Stomach (tissue), 9 donors: ENCODE data around the gene TYK2. TPM values are rescaled to one million over a fixed set of nuclear protein-coding genes. Genes with fewer than 3 reads are reported as not detected.

ENCODE experiments used
- DNase-seq, 2 donors: peaks; one replicate each; pipeline versions ENCODE4 v3.0.0 to v3.0.0-alpha.2; 2013 to 2019
- H3K27ac ChIP-seq, 5 donors: fragments of 200-600 bp in 4 of 5; sonication (generic) in 4 of 5; one replicate each; pipeline ENCODE4 v1.5.1; 2013 to 2019; ENCODE audit warnings: mild to moderate bottlenecking in 1 of 5, moderate library complexity in 1 of 5
- H3K27me3 ChIP-seq, 3 donors: fragments of 200-600 bp; sonication (generic); one replicate each; pipeline ENCODE4 v1.5.1; 2017 to 2019; ENCODE audit warnings: mixed run types in 1 of 3
- H3K36me3 ChIP-seq, 4 donors: fragments of 200-600 bp; sonication (generic); 1 replicate in 3 of 4; 2 replicates in 1 of 4; pipeline ENCODE4 v1.5.1; 2016 to 2019
- H3K4me1 ChIP-seq, 4 donors: fragments of 200-600 bp; sonication (generic); one replicate each; pipeline ENCODE4 v1.5.1; 2016 to 2019
- H3K4me3 ChIP-seq, 4 donors: fragments of 200-600 bp; sonication (generic) in 3 of 4; one replicate each; pipeline ENCODE4 v1.5.1; 2016 to 2019; ENCODE audit warnings: mild to moderate bottlenecking in 1 of 4
- H3K9me3 ChIP-seq, 4 donors: fragments of 200-600 bp; sonication (generic); one replicate each; pipeline ENCODE4 v1.5.1; 2016 to 2019
- CTCF ChIP-seq, 7 experiments: fragments of 450-650 bp in 4 of 7; fragments of 200-600 bp in 3 of 7; sonication (generic) in 3 of 7; IDR thresholded peaks; one replicate each; pipeline ENCODE4 v1.5.1; 2016 to 2019; ENCODE audit warnings: antibody characterized with exemption in 7 of 7, control low read depth in 2 of 7, mild to moderate bottlenecking in 1 of 7
- EP300 ChIP-seq: sonication (generic); formaldehyde crosslinking; IDR thresholded peaks from one replicate; pipeline ENCODE4 v1.6.1; 2017; ENCODE audit warnings: antibody characterized with exemption
- POLR2A ChIP-seq, 4 donors: fragments of 450-650 bp; IDR thresholded peaks; one replicate each; pipeline ENCODE4 v1.6.1; 2016; ENCODE audit warnings: antibody characterized with exemption in 4 of 4, control low read depth in 2 of 4, mild to moderate bottlenecking in 1 of 4, moderate library complexity in 1 of 4
- POLR2AphosphoS5 ChIP-seq, 3 donors: sonication (generic); formaldehyde crosslinking; IDR thresholded peaks; one replicate each; pipeline ENCODE4 v1.6.1; 2016; ENCODE audit warnings: antibody characterized with exemption in 3 of 3
- WGBS, 5 donors: extraction: QIAGEN DNeasy Blood & Tissue Kit in 3 of 5; methylation state at CpG; one replicate each; pipeline versions ENCODE4 v1.1.5 to v1.1.7; 2013 to 2018; 5-methylcytosine and 5-hydroxymethylcytosine counted together
- intact Hi-C: fragments of 100-400 bp; cut with DNase I; formaldehyde crosslinking; loops from one replicate; pipeline ENCODE4 v1.15.1; 2023; ENCODE audit warnings: low total_unique reads
- polyA plus RNA-seq, 3 donors: library from polyadenylated mRNA; stranded (reverse); fragments of 200-250 nt; gene quantifications; one replicate each; pipeline ENCODE4 v1.2.3, GENCODE V29; 2013
- total RNA-seq, 5 donors: library from RNA; depleted of rRNA; stranded (reverse); fragments of >200 nt; gene quantifications; one replicate each; pipeline versions ENCODE4 v1.1.0 to v1.2.3, GENCODE V29; 2014 to 2016
- donor health status: healthy with polysubstance abuse.
- donor health status: Bipolar disorder and iron deficiency.
- donor health status: healthy.

Gene TYK2
- total and polyA plus RNA-seq, 8 donors, result 45.2 to 365 (median 138) TPM

- Histone ChIP-seq H3K36me3 (peaks cover 1 to 8% (median 2%) of the 10 kb centered on the region in 4 donors), H3K9me3 (no peaks in the 10 kb centered on the region), H3K27ac (peak overlapping the region; percentile 6 to 96 (median 88)), H3K4me3 (peak overlapping the region in 3 of 4 donors; percentile 81 to 83 (median 82)), H3K27me3 (no peaks in the 10 kb centered on the region), H3K4me1 (peaks cover 17 to 43% (median 39%) of the 10 kb centered on the region in 4 donors)
- 55 to 64% (median 61%) methylated on average over 15 to 26 of the region's 26 CpGs for WGBS, 5 donors
- peak in 1 of 2 donors; percentile 21 for DNase-seq
- TF ChIP-seq POLR2AphosphoS5 (IDR thresholded peaks at IDR 0.05) (no peak), POLR2A (IDR thresholded peaks at IDR 0.05) (no peak), CTCF (IDR thresholded peaks at IDR 0.05) (no peak), EP300 (no peak)
- intact Hi-C loops, result no loop called here
These were observed 44.9 kb downstream of the TYK2 start for GRCh38 chr19:10335352-10335985.

- intact Hi-C loops, result no loop called here
- Histone ChIP-seq H3K9me3 (no peaks in the 10 kb centered on the region), H3K27ac (peak overlapping the region; percentile 88 to 96 (median 90)), H3K4me3 (peak overlapping the region; percentile 81 to 83 (median 82)), H3K27me3 (no peaks in the 10 kb centered on the region), H3K4me1 (peaks cover 17 to 41% (median 39%) of the 10 kb centered on the region in 4 donors), H3K36me3 (peaks cover 8 to 15% (median 9%) of the 10 kb centered on the region in 4 donors)
- TF ChIP-seq POLR2A (IDR thresholded peaks at IDR 0.05) (no peak), CTCF (IDR thresholded peaks at IDR 0.05) (no peak), POLR2AphosphoS5 (IDR thresholded peaks at IDR 0.05) (peak; percentile 60 to 92 (median 68))
- DNase-seq, result peak; percentile 96 to 97
- WGBS, 5 donors, result 12 to 34% (median 16%) methylated on average over 18 to 59 of the region's 59 CpGs
These were observed 45.6 kb downstream of the TYK2 start for GRCh38 chr19:10334588-10335351.

GRCh38 chr19:10333758-10334587 lies 46.4 kb downstream of the TYK2 start:
- Histone ChIP-seq H3K4me1 (peaks cover 17 to 40% (median 37%) of the 10 kb centered on the region in 4 donors), H3K9me3 (no peaks in the 10 kb centered on the region), H3K27me3 (no peaks in the 10 kb centered on the region), H3K27ac (peak overlapping the region; percentile 88 to 96 (median 90)), H3K4me3 (peak overlapping the region; percentile 81 to 83 (median 82)), H3K36me3 (peaks cover 16 to 23% (median 17%) of the 10 kb centered on the region in 4 donors)
- WGBS, 5 donors, result 4 to 18% (median 11%) methylated on average over 25 to 44 of the region's 44 CpGs
- no peak for TF ChIP-seq CTCF (IDR thresholded peaks at IDR 0.05)
- intact Hi-C loops, result no loop called here
- no peak for DNase-seq
